SK-N-MC (cell line): Measurements from ENCODE around the gene FBLN1.

Experiments
- DNase-seq: peaks from one replicate; pipeline ENCODE4 v3.0.0-alpha.2; 2011; ENCODE audit warnings: low read depth, low spot score
- H3K27ac ChIP-seq: fragments of 200-600 bp; sonication (generic); 2 replicates; pipeline ENCODE4 v1.5.1; 2016; ENCODE audit warnings: mixed run types
- H3K36me3 ChIP-seq: fragments of 200-600 bp; sonication (generic); 2 replicates; pipeline ENCODE4 v1.6.1; 2017; ENCODE audit warnings: antibody characterized with exemption, low read length, mixed read lengths; ENCODE audit not compliant: insufficient read depth
- H3K4me3 ChIP-seq: fragments of 200-600 bp; sonication (generic); 2 replicates; pipeline ENCODE4 v1.5.1; 2016
- H3K9ac ChIP-seq: fragments of 200-600 bp; sonication (generic); 2 replicates; pipeline ENCODE4 v1.8.0; 2017; ENCODE audit warnings: mixed run types, mixed read lengths; ENCODE audit not compliant: insufficient read length
- H3K9me3 ChIP-seq: fragments of 200-600 bp; sonication (generic); 2 replicates; pipeline ENCODE4 v1.6.1; 2017; ENCODE audit warnings: low read depth, mild to moderate bottlenecking, antibody characterized with exemption, low read length, moderate library complexity, mixed read lengths
- EZH2 ChIP-seq: fragments of 200-600 bp; sonication (generic); IDR thresholded peaks from one replicate; pipeline ENCODE4 v1.6.1; 2017; ENCODE audit warnings: antibody characterized with exemption
- FOXP2 ChIP-seq: optimal IDR thresholded peaks from 2 replicates; pipeline ENCODE3; 2011; ENCODE audit warnings: mild to moderate bottlenecking, moderate library complexity; ENCODE audit not compliant: insufficient read depth; ENCODE audit errors: extremely low read length, control extremely low read depth
- POLR2AphosphoS5 ChIP-seq: IDR thresholded peaks from 2 replicates; pipeline ENCODE4 v1.6.1; 2012; ENCODE audit warnings: mild to moderate bottlenecking, low read depth, low read length, borderline replicate concordance

FBLN1 gene

GRCh38 chr22:45502215-45503049 lies at the start of gene FBLN1:
Gene FBLN1, plus strand, starts transcription at chr22:45502883. Its CDS starts 103 bp downstream, at chr22:45502986.
- DNase-seq, result no peak
- Histone ChIP-seq H3K9me3 (no peaks in the 10 kb centered on the region), H3K9ac (peak within 1 kb of the TSS; percentile 81), H3K4me3 (peak within 1 kb of the TSS; percentile 84), H3K27ac (peak within 1 kb of the TSS; percentile 96), H3K36me3 (no peaks in the 10 kb centered on the region)
- TF ChIP-seq EZH2, result no peak
- no peak for TF ChIP-seq FOXP2
- no peak for TF ChIP-seq POLR2AphosphoS5

- Histone ChIP-seq H3K27ac (no peak overlapping the region), H3K9ac (no peak overlapping the region), H3K9me3 (no peaks in the 10 kb centered on the region), H3K36me3 (no peaks in the 10 kb centered on the region), H3K4me3 (no peak overlapping the region)
- TF ChIP-seq FOXP2, result no peak
- TF ChIP-seq POLR2AphosphoS5, result no peak
- no peak for TF ChIP-seq EZH2
- no peak for DNase-seq
These were observed 48.9 kb upstream of the FBLN1 start for GRCh38 chr22:45453764-45454163.

GRCh38 chr22:45454275-45454674 lies 48.4 kb upstream of the FBLN1 start:
- H3K9me3 ChIP-seq, result no peaks in the 10 kb centered on the region
- no peak overlapping the region for H3K27ac ChIP-seq
- no peak for DNase-seq
- TF ChIP-seq FOXP2, result no peak
- TF ChIP-seq POLR2AphosphoS5, result no peak
- no peak for TF ChIP-seq EZH2
- H3K9ac ChIP-seq, result no peak overlapping the region
- H3K36me3 ChIP-seq, result no peaks in the 10 kb centered on the region
- H3K4me3 ChIP-seq, result no peak overlapping the region

- Histone ChIP-seq H3K9me3 (no peaks in the 10 kb centered on the region), H3K4me3 (no peak overlapping the region), H3K27ac (no peak overlapping the region), H3K9ac (no peak overlapping the region), H3K36me3 (no peaks in the 10 kb centered on the region)
- no peak for DNase-seq
- no peak for TF ChIP-seq POLR2AphosphoS5
- no peak for TF ChIP-seq EZH2
- no peak for TF ChIP-seq FOXP2
These were observed 47.5 kb upstream of the FBLN1 start for GRCh38 chr22:45455212-45455611.

- no peak overlapping the region for H3K9ac ChIP-seq
- no peak for DNase-seq
- no peaks in the 10 kb centered on the region for H3K9me3 ChIP-seq
- no peaks in the 10 kb centered on the region for H3K36me3 ChIP-seq
- no peak overlapping the region for H3K4me3 ChIP-seq
- no peak overlapping the region for H3K27ac ChIP-seq
- TF ChIP-seq POLR2AphosphoS5 (no peak), EZH2 (no peak), FOXP2 (no peak)
These were observed 47.1 kb upstream of the FBLN1 start for GRCh38 chr22:45455621-45456020.

GRCh38 chr22:45456811-45457210 lies 45.9 kb upstream of the FBLN1 start:
- Histone ChIP-seq H3K9me3 (no peaks in the 10 kb centered on the region), H3K36me3 (no peaks in the 10 kb centered on the region), H3K4me3 (no peak overlapping the region), H3K27ac (no peak overlapping the region), H3K9ac (no peak overlapping the region)
- DNase-seq, result no peak
- TF ChIP-seq POLR2AphosphoS5 (no peak), EZH2 (no peak), FOXP2 (no peak)

GRCh38 chr22:45458532-45458931 lies 44.2 kb upstream of the FBLN1 start:
- Histone ChIP-seq H3K9ac (no peak overlapping the region), H3K4me3 (no peak overlapping the region), H3K27ac (no peak overlapping the region), H3K36me3 (no peaks in the 10 kb centered on the region), H3K9me3 (no peaks in the 10 kb centered on the region)
- no peak for DNase-seq
- TF ChIP-seq FOXP2, result no peak
- no peak for TF ChIP-seq EZH2

GRCh38 chr22:45459235-45459634 lies 43.4 kb upstream of the FBLN1 start:
- no peaks in the 10 kb centered on the region for H3K9me3 ChIP-seq
- H3K9ac ChIP-seq, result no peak overlapping the region
- H3K36me3 ChIP-seq, result no peaks in the 10 kb centered on the region
- TF ChIP-seq EZH2, result no peak
- no peak for TF ChIP-seq POLR2AphosphoS5
- no peak for TF ChIP-seq FOXP2
- no peak overlapping the region for H3K27ac ChIP-seq
- no peak for DNase-seq
- no peak overlapping the region for H3K4me3 ChIP-seq
